HG02973 (cell line): ENCODE measurements around the gene HPN.
"Not testable (repeated sequence)": the region's sequence is repeated elsewhere in the genome, so short reads cannot be mapped to it uniquely, and the experiment has no call there.

Source experiments
- ATAC-seq: cut with Tn5 transposase; IDR thresholded peaks from one replicate; pipeline ENCODE4 v1.9.1; 2021; ENCODE audit warnings: moderate library complexity; ENCODE audit not compliant: unreplicated experiment

Gene HPN

DNA sequence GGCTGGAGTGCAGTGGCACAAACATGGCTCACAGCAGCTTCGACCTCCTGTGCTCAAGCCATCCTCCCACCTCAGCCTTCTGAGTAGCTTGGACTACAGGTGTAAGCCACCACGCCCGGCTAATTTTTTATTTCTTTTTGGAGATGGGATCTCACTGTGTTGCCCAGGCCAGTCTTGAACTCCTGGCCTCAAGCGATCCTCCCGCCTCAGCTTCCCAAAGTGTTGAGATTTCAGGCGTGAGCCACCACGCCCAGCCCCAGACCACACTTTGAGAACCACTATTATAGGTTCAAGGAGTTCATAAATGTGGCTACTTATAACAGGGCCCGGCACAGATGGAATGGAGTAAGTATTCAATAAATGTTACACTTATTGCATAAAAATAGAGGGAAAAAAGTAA lies 14.5 kb upstream of the HPN start:
- no peak for ATAC-seq

DNA sequence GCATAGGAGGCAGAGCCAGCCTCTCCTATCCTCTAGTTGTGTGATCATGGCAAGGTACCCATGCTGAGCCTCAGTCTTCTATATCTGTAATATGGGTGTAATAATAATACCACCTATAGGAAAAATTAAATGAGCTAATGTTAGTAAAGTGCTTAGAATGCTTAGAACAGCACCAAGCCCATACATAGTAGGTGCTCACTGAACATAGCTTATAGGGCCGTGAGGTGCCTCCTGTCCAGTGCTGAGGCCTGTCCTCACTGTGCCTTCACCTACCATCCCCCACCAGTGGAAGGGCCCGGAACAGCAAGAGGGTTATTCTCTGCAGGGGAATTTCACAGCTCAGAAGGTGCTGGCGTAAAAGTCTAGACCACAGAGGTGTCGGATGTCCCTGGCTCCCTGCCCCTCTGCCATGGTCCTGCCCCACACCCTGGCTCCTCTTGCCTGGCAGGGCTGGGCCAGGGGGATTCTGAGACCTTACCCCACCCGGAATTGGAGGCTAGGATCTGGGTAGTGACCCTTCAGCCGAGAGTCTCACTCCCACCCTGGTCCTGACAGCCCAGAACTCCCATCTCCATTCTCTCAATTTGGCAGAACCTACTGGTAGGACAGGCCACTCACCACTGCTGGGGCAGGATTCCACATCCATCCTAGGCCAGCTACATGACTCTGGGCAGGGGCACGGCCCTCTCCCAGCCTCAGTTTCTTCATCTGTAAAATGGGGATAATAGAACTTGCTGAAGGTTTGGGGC lies 13.5 kb upstream of the HPN start:
- no peak for ATAC-seq

DNA sequence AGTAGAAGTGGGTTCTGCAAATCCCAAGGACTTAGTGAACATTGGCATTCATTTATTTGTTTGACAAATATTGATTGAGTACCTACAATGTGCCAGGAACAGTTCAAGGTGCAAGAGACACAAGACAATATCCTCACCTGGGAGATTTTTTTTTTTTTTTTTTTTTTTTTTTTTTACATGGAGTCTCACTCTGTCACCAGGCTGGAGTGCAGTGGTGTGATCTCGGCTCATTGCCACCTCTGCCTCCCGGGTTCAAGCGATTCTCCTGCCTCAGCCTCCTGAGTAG lies 13.0 kb upstream of the HPN start:
- ATAC-seq: not testable (repeated sequence)

DNA sequence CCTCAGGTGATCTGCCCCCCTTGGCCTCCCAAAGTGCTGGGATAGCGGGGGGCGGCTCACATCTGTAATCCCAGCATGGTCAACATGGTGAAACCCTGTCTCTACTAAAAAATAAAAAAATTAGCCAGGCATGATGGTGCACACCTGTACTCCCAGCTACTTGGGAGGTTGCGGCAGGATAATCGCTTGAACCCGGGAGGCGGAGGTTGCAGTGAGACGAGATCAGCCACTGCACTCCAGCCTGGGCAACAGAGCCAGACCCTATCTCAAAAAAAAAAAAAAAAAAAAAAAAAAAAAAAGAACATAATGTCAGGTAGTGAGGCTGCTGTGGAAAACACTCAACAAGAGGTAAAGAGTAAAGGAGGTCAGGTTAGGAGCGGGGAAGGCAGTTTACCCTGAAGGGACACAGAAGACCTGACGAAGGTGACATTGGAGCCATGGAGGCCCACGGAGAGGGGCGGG lies 12.2 kb upstream of the HPN start:
- not testable (repeated sequence) for ATAC-seq

DNA sequence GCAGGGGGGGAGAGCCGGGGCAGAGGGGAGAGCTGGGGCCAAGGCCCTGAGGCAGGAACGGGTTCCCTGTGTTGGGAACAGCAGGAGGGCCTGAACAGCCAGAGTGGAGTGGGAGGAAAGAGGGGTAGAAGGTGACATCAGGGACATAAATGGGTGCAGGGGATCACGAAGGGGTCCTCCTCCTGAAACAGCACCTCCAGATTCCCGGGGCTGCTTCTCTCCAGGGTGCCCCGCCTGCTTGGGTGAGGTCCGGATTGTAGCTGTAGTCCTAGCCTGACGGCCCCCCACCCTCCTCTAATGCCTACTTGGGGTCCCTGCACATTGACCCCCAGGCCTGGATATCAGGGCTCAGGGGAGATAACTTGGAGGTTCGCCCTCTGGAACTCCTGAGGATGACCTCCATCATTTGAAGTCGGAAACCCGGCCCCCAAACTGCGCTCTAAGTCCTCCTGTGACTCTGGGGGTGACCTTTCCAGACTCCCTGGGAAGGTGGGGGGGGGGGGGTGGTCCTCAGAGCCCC lies 11.7 kb upstream of the HPN start:
- no peak for ATAC-seq

DNA sequence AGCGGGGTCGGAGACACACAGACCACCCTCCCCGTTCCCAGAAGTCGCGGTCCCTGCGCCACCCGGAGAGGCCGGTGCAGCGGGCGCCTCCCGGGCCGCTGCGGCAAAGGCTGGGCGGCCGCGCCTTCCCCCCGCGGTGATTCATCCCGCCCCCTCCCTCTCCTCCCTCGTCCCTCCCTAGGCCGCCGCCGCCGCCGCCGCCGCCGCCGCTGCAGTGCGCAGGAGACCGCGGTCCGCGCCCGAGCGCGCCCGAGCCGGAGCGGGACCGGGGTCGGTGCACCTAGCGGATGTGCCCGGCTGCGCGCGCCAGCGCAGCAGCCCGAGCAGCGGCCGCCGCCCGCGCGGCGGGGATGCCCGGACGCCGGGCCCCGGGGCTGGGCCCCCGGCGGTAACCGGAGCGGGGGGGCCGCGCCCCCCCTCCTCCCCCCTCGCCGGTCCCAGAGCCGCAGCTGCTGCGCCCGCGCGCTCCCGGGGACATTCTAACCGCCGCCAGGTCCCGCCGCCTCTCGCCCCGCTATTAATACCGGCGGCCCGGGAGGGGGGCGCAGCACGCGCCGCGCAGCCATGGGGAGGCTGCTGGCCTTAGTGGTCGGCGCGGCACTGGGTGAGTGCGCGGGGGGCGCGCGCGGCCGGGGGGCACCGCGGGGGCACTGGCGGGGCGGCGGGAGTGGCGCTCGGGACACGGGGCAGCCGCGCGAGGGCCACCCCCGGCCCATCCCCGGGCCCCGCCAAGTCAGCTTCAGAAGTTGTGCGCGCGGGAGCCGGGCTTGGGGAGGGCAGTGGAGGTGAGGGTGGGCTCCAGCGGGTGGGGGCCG lies 11.1 kb upstream of the HPN start, which contains the start of gene SCN1B:
Gene SCN1B (plus strand): TSS at position 214 of the 815 bp plus-strand sequence. CDS start 351 bp downstream, at position 565.
- no peak for ATAC-seq

DNA sequence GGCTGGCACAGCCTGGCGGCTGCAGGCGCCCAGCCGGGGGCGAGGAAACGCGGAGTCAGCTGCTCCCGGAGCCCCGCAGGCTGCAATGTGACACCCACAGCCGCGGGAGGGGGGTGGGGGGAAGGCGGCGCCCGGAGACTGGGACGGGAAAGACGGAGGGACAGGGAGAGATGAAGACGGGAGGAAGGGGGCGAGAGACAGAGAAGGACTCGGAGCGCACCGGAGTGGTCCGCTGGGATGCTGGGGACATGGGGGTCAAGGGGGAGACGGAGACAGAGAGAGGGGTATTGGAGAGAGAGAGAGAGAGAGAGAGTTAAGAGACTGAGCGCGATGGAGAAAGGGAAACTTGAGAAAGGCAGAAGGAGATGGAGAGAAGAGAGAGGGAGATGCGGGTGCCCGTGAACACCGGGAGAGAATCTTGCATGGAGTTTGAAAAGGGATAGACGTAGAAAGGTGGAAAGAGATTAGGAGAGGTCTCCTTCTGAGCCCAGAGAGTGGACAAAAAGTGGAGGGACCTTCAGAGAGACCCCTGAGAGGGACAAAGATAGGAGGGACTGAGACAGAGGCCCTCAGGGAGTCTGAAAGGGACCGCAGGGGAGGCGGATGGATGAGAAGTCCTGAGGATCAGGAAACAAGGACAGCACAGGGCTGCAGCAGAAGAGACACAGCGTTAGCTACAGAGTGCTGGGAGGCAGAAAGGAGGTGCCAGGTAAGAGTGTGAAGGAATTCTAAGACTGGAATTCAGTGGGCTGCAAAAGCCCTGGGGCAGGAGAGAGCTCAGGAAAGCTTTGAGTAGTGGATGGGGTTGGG lies 10.2 kb upstream of the HPN start:
- ATAC-seq: no peak

DNA sequence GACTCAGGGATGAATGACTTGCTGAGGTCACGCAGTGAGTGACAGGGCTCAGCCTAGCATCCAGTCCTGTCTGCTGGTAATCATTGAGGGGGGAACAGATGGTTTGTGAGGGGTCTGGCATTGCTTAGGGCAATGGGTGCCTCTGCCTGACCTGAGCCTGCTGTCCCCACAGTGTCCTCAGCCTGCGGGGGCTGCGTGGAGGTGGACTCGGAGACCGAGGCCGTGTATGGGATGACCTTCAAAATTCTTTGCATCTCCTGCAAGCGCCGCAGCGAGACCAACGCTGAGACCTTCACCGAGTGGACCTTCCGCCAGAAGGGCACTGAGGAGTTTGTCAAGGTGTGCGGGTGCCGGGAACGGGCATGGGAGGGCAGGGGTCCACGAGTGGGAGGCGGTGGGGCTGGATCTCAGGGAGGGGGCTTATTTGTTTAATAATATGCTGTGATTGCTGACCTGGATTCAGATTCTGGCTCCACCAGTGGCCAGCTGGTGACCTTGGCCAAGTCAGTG lies 9.1 kb upstream of the HPN start:
- ATAC-seq: no peak

DNA sequence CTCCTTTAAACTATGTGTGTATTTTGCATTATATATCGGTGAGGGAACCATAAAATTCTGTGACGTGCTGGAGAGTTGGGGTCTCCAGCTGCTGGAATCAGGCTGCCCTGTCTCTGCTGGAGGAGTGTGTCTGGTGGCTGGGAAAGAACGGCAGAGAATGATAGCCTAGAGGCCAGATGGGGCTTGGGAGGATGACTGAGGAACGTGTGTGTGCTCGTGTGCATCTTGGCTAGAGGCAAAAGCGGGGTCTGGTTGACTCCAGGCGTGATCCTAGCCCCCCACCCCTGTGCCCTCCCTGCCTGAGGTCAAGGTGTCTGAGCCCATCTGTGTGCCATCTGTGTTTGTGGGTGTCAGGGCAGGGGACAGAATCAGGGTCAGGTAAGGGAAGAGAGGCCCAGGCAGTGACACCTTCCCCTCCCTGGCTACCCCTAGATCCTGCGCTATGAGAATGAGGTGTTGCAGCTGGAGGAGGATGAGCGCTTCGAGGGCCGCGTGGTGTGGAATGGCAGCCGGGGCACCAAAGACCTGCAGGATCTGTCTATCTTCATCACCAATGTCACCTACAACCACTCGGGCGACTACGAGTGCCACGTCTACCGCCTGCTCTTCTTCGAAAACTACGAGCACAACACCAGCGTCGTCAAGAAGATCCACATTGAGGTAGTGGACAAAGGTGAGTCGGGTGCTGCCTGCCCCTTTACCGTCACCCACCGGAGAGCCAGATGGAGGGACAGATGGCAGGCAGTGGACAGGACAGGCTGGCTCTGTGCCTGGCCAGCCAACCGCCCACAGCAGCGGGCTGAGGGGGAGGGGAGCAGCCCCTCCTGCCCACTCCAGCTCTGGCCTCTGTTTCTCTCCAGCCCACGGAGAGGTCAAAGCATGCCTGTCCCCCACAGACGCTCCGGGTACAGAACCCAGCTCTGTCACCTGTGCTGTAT lies 8.2 kb upstream of the HPN start:
- ATAC-seq: no peak

DNA sequence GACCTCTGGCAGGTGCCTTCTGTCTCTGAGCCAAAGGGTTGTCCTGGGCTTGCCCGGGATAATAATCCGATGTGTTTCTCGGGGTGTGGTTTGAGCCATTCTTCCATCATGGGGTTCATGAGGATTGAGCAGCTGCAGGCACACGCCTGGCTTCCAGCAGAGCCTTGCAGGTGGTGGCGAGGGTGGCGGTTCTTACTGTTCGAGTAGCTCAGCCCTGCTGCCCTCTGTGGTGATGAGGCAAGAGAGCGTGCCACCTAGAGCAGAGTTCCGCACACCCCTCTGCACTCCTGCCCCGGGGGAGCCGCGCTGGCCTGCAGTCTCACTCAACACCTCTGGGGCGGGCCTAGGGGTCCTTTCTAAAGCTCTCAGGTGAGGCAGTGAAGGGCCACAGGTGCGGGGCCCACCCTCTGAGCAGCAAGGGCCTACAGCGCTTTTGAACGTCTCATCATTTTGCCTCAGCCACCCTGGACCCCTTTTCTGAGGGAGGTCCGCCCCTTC lies 7.5 kb upstream of the HPN start:
- no peak for ATAC-seq

DNA sequence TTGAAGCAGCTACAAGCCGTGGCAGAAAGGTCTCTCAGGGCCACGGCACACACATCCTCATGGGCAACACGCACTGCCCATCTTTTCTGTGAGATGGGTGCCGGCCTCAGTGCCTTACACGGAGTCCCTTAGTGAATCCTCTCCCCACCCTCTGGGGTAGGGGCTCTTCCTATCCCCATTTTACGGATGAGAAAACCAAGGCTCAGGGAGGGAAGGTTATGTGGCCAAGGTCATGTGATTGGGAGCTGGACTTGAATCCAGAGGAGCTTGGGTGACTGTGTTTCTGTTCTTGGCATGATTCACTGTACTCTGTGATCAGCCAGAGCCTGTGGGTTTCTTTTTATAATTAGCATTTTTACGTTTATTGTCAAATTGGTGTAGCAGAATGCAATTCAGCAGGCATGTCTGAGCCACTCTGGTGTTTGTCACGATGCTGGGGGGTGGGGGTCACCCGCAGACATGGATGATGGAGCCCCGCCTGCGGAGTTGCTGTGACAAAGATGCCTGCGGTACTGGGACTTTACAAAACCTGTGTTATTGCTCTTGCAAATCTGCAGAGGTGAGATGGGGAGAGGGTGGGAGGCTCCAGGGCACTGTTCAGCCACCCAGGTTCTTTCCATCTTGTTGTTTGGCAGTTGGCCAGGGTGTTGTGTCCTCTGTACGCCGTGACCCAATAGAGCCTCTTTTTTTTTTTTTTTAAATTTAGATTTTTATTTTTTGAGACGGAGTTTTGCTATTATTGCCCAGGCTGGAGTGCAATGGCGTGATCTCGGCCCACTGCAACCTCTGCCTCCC lies 6.7 kb upstream of the HPN start:
- no peak for ATAC-seq

DNA sequence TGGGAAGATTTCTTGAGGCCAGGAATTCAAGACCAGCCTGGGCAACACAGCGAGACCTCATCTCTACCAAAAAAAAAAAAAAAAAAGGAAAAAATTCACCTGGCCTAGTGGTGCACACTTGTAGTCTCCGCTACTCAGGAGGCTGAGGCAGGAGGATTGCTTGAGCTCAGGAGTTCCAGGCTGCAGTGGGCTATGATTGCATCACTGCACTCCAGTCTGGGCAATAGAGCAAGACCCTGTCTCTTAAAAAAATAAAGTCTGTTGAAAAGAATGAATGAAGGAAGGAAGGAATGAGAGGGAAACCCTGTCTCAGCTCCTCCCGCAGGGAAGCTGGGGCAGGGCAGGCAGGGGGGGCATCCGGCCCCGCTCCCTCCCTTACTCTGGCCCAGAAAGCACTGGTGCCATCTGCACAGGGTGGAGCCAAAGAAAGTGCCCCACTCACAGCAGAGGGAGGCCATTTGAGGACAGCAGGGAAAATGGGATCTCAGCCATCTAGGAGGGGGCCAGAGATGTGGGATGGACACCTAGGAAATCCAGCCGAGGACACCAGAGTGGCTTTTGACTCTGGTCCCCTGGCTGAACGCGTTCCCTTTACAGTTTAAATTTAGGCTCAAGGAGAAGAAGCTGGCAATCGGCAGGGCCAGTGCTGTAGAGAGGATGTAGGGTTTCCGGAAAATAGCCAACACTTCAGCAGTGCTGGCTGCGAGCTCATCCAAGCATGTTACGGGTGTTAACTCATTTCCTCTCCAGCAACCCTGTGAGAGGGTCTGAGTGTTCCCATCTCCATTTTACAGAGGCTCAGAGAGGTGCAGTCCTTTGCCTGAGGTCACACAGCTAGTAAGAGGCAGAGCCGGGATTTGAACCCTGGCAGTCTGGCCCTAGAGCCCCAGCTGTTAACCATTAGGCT lies 3.6 kb upstream of the HPN start:
- no peak for ATAC-seq

DNA sequence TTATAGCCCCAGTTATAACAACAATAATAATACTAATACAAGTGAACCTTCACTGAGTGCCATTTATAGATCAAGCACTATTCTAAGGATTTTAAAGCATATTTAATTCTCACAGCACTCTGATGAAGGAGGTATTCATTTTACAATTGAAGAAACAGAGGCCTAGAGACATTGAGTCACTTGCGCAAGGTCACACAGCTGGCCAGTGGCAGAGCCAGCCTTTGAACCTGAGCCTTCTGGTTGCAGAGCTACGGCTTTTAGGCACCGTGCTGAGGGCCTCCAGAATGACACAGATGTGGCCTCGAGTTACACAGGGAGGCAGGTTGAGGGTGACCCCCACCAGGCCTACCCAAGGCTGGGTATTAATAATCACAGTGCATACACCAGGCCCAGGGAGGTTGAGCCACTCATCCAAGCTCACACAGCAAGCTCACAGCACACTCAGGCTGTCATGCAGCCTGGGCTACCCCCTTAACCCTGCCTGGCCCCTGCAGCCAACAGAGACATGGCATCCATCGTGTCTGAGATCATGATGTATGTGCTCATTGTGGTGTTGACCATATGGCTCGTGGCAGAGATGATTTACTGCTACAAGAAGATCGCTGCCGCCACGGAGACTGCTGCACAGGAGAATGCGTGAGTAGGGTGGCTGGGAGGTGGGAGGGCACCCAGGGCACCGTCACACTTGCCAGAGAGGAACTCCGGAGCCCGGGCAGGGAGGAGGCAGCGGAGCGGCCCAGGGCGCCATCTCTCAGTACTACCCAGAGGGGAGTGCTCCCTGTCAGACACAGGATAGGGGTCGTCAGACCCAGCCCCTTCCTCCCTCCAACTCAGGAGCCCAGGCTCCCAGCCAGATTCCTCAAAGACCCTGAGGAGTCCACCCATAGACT lies 2.7 kb upstream of the HPN start:
- no peak for ATAC-seq

DNA sequence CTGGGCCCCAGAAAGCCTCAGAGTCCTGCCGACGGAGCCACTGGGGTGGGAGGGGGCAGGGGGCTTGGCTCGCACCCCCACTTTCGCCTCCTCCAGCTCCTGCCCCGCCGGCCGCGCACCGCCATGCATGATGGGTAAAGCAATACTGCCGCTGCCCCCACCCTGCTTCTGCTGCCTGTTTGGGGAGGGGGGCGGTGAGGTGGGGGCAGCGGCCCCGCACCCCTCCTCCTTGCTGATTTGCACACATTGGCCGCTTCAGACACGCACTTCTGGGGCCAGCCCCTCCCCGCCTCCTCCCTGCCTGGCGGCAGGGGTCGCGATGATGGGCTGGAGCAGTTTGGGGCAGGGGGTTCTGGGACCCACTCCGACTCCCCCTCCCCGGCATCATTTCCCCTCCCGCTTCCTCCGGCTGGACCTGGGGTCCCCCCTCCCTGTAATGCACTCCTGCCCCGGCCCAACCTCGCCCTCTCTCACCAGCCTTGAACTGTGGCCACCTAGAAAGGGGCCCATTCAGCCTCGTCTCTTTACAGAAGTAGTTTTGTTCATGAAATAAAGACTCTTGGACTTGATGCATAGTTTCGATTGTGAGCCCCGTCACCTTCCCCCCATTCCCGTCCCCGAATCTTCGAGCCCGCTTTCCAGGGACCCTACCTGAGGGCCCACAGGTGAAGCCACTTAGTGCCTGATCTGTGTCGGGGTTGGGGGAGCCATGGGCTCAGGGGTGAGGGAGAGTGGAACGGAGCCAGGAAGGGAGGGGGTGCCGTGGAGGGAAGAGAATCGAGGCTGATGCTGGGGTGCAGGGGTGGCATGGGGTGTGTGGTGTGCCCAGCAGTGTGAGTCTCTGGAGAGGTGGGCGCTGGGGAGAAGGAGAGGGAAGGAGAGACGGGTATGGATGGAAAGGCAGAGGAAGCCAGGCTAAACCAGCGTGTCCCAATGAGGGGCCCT lies 1.4 kb upstream of the HPN start:
- no peak for ATAC-seq

DNA sequence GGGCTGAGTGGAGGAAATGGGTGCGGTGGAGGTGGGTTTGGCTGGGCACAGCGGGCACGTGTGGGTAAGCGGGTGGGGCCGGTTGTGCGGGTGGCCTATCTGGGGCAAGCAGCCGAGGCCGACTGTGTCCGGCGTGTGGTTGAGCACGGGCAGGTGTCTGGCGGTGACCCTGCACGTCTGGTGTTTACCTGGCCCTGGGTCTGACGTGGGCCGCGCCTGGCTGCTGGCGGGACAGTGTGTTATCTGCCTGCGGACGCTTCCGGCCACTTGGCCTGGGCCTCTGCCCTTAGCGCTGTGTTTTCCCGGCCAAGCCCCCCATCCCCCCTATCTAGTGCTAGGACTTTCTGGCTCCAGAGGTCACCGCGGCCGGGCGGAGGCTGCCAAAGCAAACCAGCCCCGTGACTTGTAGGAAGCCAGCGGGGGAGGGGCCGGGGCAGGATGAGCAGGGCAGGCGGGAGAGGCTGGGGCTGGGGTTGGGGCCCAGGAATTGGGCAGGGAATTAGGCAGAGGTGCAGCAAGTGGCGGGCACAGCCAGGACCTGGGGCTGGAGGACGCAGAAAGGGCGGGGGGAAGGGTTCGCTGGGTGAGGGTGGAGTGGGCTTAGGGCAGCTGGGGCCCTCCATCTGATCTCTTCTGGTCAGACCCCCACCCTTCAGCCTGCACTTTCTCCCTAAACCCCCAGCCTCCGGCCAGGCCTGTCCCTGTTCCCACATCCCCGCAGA lies 534 bp upstream of the HPN start:
- ATAC-seq: no peak
